Heart right ventricle (tissue), 16 donors: ENCODE measurements around the gene PPP4R4. TPM values are rescaled to one million over a fixed set of nuclear protein-coding genes. Genes with fewer than 3 reads are reported as not detected.

Experiments used
- ATAC-seq, 8 donors: fragments of 200-7000 bp; cut with Tn5 transposase; one replicate each; pipeline ENCODE4 v1.9.1; 2020; ENCODE audit warnings: mild to moderate bottlenecking in 8 of 8, moderate library complexity in 8 of 8, moderate number of reproducible peaks in 1 of 8
- DNase-seq, 2 donors: peaks; one replicate each; pipeline ENCODE4 v3.0.0-alpha.2; 2020
- H3K27ac ChIP-seq, 10 donors: fragments of 200-600 bp; sonication (generic) in 2 of 10; one replicate each; pipeline versions ENCODE4 v1.5.0 to v1.8.0; 2020 to 2022; ENCODE audit warnings: mild to moderate bottlenecking in 3 of 10
- H3K27me3 ChIP-seq, 7 donors: fragments of 200-600 bp; one replicate each; pipeline ENCODE4 v1.8.0; 2021 to 2022; ENCODE audit warnings: mild to moderate bottlenecking in 2 of 7
- H3K36me3 ChIP-seq, 9 donors: fragments of 200-600 bp; sonication (generic) in 1 of 9; one replicate each; pipeline versions ENCODE4 v1.5.0 to v1.8.0; 2020 to 2022; ENCODE audit warnings: mild to moderate bottlenecking in 2 of 9
- H3K4me1 ChIP-seq, 9 donors: fragments of 200-600 bp; sonication (generic) in 1 of 9; one replicate each; pipeline versions ENCODE4 v1.5.0 to v1.8.0; 2020 to 2022; ENCODE audit warnings: mild to moderate bottlenecking in 4 of 9
- H3K4me3 ChIP-seq, 10 donors: fragments of 200-600 bp; sonication (generic) in 2 of 10; one replicate each; pipeline versions ENCODE4 v1.5.0 to v1.8.0; 2020 to 2022; ENCODE audit warnings: mild to moderate bottlenecking in 7 of 10, moderate library complexity in 2 of 10
- H3K9me3 ChIP-seq, 11 donors: fragments of 200-600 bp in 10 of 11; sonication (generic) in 2 of 11; one replicate each; pipeline versions ENCODE4 v1.5.0 to v1.8.0; 2013 to 2022; ENCODE audit warnings: mild to moderate bottlenecking in 2 of 11, control low read depth in 1 of 11, moderate library complexity in 1 of 11
- WGBS, 2 donors: extraction: QIAGEN DNeasy Blood & Tissue Kit; methylation state at CpG; one replicate each; pipeline ENCODE4 v1.1.7; 2013; ENCODE audit warnings: inconsistent platforms in 1 of 2; 5-methylcytosine and 5-hydroxymethylcytosine counted together
- intact Hi-C, 10 donors: fragments of 100-400 bp; cut with DNase I; formaldehyde crosslinking; loops; one replicate each; pipeline versions ENCODE4 v1.11.1 to v1.14.2; 2022
- long read RNA-seq, 3 donors: library from polyadenylated mRNA; unstranded; transcript quantifications; one replicate each; pipeline ENCODE4 v2.0.0, GENCODE V29; 2020 to 2021
- polyA plus RNA-seq, 2 donors: library from polyadenylated mRNA; stranded (reverse); fragments of 200-250 nt; gene quantifications; one replicate each; pipeline ENCODE4 v1.2.3, GENCODE V29; 2013
- total RNA-seq, 10 donors: library from RNA; stranded (reverse); fragmentation: NEBNext Ultra II Directional in 3 of 10; extraction: Animal tissue kit (Norgen Biotek cat#: 25700) in 3 of 10; gene quantifications; one replicate each; pipeline versions ENCODE4 v1.2.1 to v1.2.4, GENCODE V29; 2021 to 2023
- TF ChIP-seq, protein P1 (sequence below), 9 donors: fragments of 200-600 bp; sonication (generic) in 2 of 9; IDR thresholded peaks; one replicate each; pipeline versions ENCODE4 v1.5.0 to v1.8.0; 2021 to 2022; ENCODE audit warnings: antibody characterized with exemption in 9 of 9, mild to moderate bottlenecking in 5 of 9, moderate library complexity in 1 of 9
- donor health status: Arrhythmogenic right ventricular cardiomyopathy.
- donor health status: ischemic (EF 13 %, LVEDD 7.1; RV severe dilation, severe dysfunction).
- donor health status: healthy with polysubstance abuse.
- donor health status: DM: no; HTN: yes; CAD: no.
- donor health status: DM: no; HTN: no; CAD: no.
- donor health status: ischemic (EF 25% LVEDD 6.9; RV normal size, moderate dysfunction).
- donor health status: ischemic (EF 25% LVEDD 5.7; RV mildly dilated, moderate dysfunction).
- donor health status: healthy.
- donor health status: DM: yes; HTN: yes; CAD: no.
- donor health status: Ischemic cardiomyopathy.
- donor health status: ischemic (EF 35%, LVEDD 5.7; RV mildly dilated, moderate dysfunction).
- donor health status: nonischemic (EF 11% LVEDD 7.7; RV severe dilation, severe dysfunction).
- donor health status: DM: yes; HTN: yes; CAD: no.
- donor health status: PGD.
- donor health status: ischemic (EF 29% LVEDD 5.4; RV normal size, mild dysfunction).
- donor health status: nonischemic (EF 23%, LVEDD 6.1; RV moderate dilation, normal function).

Gene PPP4R4, protein sequence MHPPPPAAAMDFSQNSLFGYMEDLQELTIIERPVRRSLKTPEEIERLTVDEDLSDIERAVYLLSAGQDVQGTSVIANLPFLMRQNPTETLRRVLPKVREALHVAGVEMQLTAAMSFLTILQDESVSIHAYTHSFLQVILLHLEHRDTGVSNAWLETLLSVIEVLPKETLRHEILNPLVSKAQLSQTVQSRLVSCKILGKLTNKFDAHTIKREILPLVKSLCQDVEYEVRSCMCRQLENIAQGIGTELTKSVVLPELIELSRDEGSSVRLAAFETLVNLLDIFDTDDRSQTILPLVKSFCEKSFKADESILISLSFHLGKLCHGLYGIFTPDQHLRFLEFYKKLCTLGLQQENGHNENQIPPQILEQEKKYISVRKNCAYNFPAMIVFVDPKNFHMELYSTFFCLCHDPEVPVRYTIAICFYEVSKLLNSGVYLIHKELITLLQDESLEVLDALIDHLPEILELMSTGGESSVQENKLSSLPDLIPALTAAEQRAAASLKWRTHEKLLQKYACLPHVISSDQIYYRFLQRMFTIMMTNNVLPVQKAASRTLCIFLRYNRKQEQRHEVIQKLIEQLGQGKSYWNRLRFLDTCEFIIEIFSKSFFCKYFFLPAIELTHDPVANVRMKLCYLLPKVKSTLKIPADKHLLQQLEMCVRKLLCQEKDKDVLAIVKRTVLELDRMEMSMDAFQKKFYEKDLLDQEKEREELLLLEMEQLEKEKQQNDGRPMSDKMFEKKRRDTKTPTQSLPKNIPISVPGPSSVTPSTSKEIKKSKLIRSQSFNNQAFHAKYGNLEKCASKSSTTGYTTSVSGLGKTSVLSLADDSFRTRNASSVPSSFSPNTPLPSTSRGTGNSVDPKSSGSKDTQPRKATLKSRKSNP
- under 1 TPM in 5 of 10 donors, not detected in 5; 0.13 to 0.46 (median 0.31) TPM for total RNA-seq
- under 1 TPM; 0.22 to 0.94 TPM for polyA plus RNA-seq
- long read RNA-seq, donor 1, result 0 reads
- long read RNA-seq, donor 2, result 0 reads
- long read RNA-seq, donor 3, result 0 reads

- DNase-seq, result peak; percentile 81 to 84
- no peaks in the 10 kb centered on the region for H3K36me3 ChIP-seq
- 0 to 2% methylated on average over 50 to 78 of the region's 84 CpGs for WGBS, 2 donors
- ATAC-seq, result peak; percentile 83 to 93 (median 91)
- TF ChIP-seq, protein P1, sequence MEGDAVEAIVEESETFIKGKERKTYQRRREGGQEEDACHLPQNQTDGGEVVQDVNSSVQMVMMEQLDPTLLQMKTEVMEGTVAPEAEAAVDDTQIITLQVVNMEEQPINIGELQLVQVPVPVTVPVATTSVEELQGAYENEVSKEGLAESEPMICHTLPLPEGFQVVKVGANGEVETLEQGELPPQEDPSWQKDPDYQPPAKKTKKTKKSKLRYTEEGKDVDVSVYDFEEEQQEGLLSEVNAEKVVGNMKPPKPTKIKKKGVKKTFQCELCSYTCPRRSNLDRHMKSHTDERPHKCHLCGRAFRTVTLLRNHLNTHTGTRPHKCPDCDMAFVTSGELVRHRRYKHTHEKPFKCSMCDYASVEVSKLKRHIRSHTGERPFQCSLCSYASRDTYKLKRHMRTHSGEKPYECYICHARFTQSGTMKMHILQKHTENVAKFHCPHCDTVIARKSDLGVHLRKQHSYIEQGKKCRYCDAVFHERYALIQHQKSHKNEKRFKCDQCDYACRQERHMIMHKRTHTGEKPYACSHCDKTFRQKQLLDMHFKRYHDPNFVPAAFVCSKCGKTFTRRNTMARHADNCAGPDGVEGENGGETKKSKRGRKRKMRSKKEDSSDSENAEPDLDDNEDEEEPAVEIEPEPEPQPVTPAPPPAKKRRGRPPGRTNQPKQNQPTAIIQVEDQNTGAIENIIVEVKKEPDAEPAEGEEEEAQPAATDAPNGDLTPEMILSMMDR (IDR thresholded peaks at IDR 0.05), result no peak
- no peaks in the 10 kb centered on the region for H3K9me3 ChIP-seq
- peaks cover 6 to 24% (median 18%) of the 10 kb centered on the region in 9 donors for H3K4me1 ChIP-seq
- peaks cover 2 to 67% (median 35%) of the 10 kb centered on the region in 7 donors for H3K27me3 ChIP-seq
- H3K4me3 ChIP-seq, result peak within 1 kb of the TSS; percentile 35 to 76 (median 64)
- peak within 1 kb of the TSS in 4 of 10 donors; percentile 2 to 73 (median 46) for H3K27ac ChIP-seq
- intact Hi-C loops, result loop anchor here in 2 of 10 donors (2.0 to 5.0 kb wide), 3 partner anchors 37 to 1372 kb away; partner anchors contain the start of gene IFI27L2 (in 1 of the 2)
Observed at GRCh38 chr14:94173885-94174603, at the start of gene PPP4R4. Gene PPP4R4, plus strand, starts transcription at chr14:94174322. Its CDS starts 144 bp downstream, at chr14:94174466.

DNA sequence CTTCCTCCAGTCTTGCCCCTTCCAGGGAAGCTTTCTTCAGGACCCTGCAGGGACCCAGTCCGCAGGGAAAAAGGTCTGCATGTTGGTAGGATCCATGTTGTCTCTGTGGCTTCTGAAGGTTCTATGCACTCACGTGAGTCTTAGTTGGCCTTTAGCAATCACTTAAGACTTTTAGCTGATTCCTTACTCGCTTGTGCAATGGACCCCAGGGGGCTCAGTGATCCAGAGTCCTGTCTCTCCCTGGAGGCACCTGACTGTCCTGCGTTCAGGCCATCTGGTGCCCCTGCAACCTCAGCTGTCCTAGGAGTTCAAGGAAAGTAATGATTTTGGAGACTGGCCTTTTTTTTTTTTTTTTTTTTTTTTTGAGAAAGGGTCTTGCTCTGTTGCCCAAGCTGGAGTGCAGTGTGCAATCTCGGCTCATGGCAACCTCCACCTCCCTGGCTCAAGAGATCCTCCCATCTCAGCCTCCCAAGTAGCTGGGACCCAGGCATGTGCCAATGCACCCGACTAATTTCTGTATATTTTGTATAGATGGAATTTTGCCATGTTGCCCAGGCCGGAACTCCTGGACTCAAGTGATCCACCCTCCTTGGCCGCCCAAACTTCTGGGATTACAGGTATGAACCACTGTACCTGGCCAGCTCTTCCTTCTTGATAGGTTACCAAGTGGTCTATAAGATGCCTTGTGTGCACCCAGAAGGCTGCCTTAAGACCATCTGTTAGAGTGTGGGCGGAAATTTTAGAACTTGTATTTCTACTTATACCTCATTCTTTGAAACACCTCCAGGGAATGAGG is 49.3 kb upstream of the PPP4R4 start:
- Histone ChIP-seq H3K4me1 (peaks cover 0 to 10% (median under 1%) of the 10 kb centered on the region in 9 donors), H3K9me3 (peaks cover 0 to 15% (median 4%) of the 10 kb centered on the region in 11 donors), H3K27ac (no peak overlapping the region), H3K36me3 (peaks cover 0 to 9% (median 0%) of the 10 kb centered on the region in 9 donors), H3K27me3 (no peaks in the 10 kb centered on the region), H3K4me3 (no peak overlapping the region)
- DNase-seq (peak in 1 of 2 donors; percentile 2), ATAC-seq (no peak)
- WGBS, 2 donors, result 90 to 93% methylated on average over 9 of the region's 9 CpGs
- TF ChIP-seq, protein P1 (IDR thresholded peaks at IDR 0.05), result no peak
- intact Hi-C loops, result loop anchor here in 2 of 10 donors (5.0 kb wide), 2 partner anchors 42 to 87 kb away; partner anchors contain the start of genes DDX24 (in 1 of the 2) and IFI27L1 (in 1 of the 2)

DNA sequence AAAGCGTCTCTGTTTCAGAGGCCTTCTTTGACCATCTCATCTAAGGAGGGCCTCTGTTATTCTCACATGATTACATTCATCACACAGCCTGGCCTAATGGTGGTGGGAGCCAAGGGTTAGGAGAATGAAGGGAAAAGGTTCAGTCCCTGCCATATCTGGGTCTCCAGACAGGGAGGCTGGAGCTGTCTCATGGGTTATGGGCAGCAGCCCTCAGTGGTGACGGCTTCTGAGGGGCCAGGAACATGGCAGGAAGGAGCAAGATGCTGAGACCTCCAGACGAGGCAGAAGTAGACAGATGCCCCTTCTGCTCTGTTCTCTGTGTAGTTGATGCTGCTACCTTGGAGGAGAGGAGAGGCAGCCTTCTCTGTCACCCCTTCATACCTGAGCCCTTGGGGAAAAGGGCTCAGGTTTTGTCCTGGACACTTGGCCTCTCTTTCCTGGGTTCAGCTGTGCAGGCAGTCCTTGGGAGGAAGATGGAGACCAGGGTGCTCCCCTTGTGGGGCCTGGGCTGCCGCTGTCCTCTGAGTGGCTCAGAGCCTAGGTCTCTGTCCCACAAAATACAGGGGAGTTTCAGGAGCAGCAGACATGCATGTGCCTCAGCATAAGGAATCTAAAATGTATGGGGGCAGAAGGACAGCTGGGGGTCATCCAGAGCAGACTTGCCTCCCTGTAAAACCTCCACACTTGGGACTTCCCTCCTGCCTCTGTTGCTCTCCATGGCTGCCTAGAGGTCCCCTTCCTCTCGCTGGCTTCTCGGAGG is 48.3 kb upstream of the PPP4R4 start:
- 81 to 86% methylated on average over 6 of the region's 6 CpGs for WGBS, 2 donors
- ATAC-seq (no peak), DNase-seq (peak in 1 of 2 donors; percentile 0)
- H3K4me1 ChIP-seq, result peaks cover 0 to 18% (median 9%) of the 10 kb centered on the region in 9 donors
- intact Hi-C loops, result loop anchor here in 2 of 10 donors (5.0 kb wide), 2 partner anchors 44 to 89 kb away; partner anchors contain the start of genes DDX24 (in 1 of the 2) and IFI27L1 (in 1 of the 2)
- H3K9me3 ChIP-seq, result peaks cover 0 to 5% (median 0%) of the 10 kb centered on the region in 11 donors
- TF ChIP-seq, protein P1 (IDR thresholded peaks at IDR 0.05), result no peak
- H3K36me3 ChIP-seq, result peaks cover 0 to 9% (median 0%) of the 10 kb centered on the region in 9 donors
- no peak overlapping the region for H3K27ac ChIP-seq
- no peak overlapping the region for H3K4me3 ChIP-seq
- no peaks in the 10 kb centered on the region for H3K27me3 ChIP-seq
